HG02588 (cell line): Measurements from ENCODE around the gene FOXK1.

ENCODE experiments used
- ATAC-seq: cut with Tn5 transposase; IDR thresholded peaks from one replicate; pipeline ENCODE4 v1.9.1; 2021; ENCODE audit warnings: mild to moderate bottlenecking, moderate library complexity; ENCODE audit not compliant: unreplicated experiment

Gene FOXK1

DNA sequence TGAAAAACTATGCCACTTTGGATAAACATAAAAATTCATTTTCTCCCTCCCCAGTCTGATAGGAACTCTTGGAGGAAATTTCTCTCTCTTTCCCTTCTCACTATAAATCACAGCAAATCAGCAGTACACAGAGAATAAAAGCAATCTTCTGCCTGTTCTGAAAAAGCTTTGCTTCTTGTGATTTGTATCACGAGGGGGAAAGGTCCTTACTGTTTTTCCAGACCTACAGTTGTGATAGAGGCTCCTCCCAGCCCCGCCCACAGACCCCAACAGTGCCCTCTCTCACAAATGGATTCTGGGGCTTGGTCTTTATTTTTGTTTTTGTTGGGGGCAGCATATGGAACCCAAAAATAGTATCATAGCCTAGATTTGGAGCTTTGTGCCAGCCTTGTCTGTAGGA is 12.2 kb downstream of the FOXK1 start:
- no peak for ATAC-seq

- ATAC-seq: no peak
Observed at GRCh38 chr7:4698707-4699275, 16.7 kb downstream of the FOXK1 start.

DNA sequence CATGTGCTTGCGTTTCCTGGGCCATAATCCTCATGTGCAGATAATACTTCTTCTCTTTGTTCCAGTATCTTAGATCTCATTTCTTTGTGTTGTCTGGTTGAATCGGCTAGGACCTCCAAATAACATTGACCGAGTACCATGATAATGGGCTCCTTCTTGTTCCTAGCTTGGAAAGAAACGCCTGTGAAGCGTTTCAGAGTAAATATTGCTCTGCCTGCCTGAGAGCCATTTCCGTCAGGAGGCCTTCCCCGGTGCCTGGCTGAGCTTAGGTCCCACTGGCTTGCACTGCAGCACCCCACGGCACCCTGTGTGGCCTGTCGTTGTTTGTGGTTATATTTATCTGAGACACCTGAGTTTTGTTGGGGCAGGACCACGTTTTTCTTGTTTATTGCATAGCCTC is 17.7 kb downstream of the FOXK1 start:
- ATAC-seq: no peak

GRCh38 chr7:4700577-4701235 is 18.6 kb downstream of the FOXK1 start:
- ATAC-seq: no peak

GRCh38 chr7:4702961-4703512 is 20.9 kb downstream of the FOXK1 start:
- ATAC-seq: no peak

DNA sequence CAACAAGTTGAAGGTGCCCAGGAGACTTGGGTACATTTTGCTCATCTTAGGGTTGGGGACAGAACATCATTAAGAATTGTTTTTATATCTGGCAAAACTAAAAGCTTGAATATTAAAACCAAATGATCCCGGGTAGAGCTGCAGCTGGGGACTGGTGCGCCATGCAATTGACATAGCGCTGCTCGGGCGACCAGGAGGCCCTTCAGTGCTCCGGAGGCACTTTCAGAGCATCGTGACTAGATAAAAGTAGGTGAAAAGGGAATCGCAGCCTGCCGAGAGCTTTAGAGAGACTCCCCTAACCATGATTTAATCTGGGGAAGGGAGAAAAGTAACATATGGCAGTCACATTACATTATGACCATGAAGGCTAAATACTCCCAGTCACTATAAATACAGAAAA is 21.4 kb downstream of the FOXK1 start:
- ATAC-seq: no peak

- no peak for ATAC-seq
Observed at GRCh38 chr7:4706384-4707216, 24.5 kb downstream of the FOXK1 start.

- no peak for ATAC-seq
Observed at GRCh38 chr7:4707217-4707741, 25.2 kb downstream of the FOXK1 start.

DNA sequence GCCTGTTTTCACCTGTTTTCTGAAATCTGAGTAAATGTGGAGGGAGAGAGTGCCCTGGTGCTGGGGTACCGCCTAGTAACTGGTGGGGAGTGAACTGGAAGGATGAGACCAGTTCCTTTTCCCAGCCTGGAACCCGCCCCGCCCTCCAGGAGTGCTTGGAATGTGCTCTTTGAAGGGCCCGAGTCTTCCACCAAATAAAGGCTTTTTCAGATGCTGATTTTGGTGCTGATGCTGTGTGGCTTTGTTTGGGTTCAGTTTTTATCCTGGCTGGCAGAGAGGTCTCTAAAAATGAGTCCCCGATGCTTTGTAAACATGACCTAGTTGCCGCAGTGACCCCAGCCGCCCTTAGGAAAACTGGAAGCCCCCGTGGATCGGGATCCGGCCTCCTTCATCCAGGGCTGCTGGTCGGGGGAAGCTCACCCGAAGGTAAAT is 25.9 kb downstream of the FOXK1 start:
- ATAC-seq: no peak

DNA sequence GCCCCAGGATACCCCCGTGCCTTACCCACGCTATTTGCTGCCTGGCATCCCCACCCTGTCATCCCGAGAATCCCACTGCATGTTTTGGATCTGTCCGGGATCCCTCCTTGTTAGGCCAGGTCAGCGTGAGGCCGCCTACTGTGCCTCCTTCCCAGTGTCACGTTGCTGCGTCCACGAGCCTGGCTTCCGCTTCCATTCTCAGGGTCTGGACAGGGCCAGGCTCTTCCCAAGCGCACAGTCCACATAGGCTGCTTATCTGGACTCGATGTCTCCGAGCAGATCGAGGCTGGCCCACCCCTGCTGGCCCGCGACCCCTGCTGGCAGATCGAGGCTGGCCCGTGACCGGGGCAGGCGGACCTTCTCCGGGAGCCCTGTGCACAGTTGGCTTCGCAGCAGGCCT is 27.1 kb downstream of the FOXK1 start:
- ATAC-seq: no peak

- ATAC-seq: no peak
Observed at GRCh38 chr7:4711093-4711492, 29.0 kb downstream of the FOXK1 start.

GRCh38 chr7:4711634-4712033 is 29.5 kb downstream of the FOXK1 start:
- ATAC-seq: no peak

DNA sequence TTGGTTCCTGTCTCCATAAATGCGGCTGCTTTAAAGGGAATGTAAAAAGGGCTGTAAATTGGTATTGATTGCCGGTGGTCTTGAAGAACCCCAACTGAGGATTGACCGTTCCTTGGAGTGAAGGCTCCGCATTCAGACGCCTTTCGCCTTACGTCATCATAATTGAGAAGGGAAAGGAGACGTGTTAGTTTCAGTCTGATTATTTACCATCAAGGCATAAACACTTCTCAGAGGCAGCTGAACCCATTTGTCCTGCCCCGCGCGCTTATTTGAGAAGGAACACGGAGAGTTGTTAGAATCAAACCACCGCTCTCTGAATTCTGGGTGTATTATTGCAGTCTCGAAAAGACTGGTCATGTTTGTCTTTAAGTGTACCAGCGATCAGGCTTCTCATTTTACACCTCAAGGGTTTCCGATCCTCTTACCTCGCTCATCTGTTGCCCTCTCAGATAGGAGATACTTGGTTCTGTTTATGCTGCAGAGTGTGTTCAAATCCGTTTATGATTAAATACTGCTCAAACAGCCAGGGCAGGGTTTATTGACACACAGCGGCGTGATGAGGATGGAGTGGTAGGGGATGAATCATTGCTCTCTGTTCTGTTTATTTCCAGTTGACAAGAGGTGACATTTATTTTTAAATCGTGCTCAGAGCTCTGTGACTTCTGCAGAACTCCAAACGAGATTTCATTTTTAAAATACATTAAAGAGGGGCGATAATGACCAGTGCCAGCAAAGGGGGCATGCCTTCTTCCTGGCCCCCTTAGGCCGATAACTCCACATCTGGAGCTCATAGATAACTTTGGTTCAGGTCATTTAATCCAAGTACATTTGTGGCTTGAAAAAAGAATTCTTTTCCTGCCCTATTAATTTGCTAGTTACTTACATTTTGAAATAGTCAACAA is 30.4 kb downstream of the FOXK1 start:
- ATAC-seq: no peak

- peak; percentile 72 for ATAC-seq
Observed at GRCh38 chr7:4713183-4713784, 31.2 kb downstream of the FOXK1 start.

- no peak for ATAC-seq
Observed at GRCh38 chr7:4714161-4714700, 32.1 kb downstream of the FOXK1 start.

DNA sequence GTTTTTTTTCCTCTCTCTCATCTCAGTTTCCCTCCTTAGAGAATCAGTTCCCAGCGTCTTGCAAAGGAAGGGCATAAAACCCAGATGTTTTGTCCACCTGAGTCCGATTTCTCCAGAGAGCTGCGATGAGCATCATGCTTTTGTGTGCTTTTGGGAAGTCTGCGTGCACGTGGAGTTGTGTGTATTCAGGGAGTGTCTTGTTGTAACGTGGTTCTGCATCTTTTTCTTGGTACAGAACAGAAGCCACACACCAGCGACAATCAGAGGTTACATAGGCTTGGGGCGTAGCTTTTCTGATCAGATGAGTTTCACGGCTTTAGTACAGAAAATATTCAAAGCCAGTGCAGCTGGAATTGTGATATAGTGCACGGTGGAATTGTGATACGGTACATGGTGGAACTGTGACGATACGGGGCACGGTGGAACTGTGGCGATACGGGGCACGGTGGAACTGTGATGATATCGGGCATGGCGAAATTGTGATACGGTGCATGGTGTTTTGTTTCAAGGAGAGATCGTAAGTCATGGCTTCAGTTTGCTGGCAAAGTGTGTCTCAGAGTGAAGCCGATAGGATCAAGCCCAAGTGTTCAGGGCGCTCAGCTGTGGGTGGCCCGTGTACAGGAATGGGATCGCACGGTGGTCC is 32.8 kb downstream of the FOXK1 start:
- ATAC-seq: no peak

DNA sequence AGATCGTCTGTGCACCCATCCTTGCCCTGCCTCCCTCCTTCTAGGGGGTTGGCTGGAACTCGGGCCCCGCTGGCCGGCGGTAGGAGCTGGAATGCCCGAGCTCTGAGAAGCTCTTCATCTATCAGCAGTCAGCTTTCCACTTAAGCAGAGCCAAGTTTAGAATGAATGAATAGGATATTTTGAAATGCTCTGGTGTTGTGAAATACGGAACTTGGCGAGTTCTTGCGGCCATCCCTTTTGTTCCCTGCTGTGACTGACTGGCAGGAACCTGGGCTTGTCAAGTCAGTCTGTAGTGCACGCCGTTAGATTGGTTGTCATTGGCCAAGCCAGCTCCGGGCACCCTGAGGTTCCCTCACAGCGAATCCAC is 33.3 kb downstream of the FOXK1 start:
- no peak for ATAC-seq

DNA sequence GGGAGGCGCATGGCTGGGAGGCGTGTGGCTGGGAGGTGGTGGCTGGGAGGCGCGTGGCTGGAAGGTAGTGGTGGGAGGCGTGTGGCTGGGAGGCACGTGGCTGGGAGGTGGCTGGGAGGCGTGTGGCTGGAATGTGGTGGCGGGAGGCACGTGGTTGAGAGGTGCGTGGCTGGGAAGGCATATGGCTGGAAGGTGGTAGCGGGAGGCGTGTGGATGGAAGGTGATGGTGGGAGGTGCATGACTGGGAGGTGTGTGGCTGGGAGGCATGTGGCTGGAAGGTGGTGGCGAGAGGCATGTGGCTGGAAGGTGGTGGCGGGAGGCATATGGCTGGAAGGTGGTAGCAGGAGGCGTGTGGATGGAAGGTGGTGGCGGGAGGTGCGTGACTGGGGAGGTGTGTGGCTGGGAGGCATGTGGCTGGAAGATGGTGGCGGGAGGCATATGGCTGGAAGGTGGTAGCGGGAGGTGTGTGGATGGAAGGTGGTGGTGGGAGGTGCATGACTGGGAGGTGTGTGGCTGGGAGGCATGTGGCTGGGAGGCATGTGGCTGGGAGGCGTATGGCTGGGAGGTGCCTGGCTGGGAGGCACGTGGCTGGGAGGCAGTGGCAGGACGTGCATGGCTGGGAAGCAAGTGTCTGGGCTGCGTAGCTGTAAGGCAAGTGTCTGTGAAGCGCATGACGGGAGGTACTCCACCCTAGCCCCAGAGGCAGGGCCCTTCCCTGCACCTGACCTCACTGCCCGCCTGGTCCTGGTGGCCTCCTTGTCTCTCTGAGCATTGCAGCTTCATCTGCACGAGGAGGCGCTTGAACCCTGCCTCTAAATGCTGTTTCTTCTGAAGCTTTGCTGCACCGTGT is 35.1 kb downstream of the FOXK1 start:
- no peak for ATAC-seq

DNA sequence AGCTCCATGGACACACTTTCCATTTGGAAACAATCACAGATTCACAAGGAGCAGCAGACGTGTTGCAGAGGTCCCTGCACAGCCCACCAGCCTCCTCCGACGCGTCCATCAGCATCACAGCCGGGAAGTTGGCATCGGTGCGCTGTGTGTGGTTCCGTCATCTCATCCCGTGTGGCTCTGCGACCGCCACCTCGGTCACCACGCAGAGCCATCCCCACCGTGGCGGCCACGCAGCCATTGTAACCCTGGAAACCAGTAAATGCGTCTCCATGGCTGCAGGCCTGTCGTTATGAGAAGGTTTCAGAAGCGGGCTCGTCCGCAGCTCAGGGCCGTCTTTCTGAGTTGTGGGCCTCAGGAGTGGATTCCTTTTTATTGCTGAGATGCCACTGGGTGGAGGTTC is 36.0 kb downstream of the FOXK1 start:
- ATAC-seq: no peak
